Endothelial cell of umbilical vein (primary cell): ENCODE results near the gene KLHL4. TPM values are rescaled to one million over a fixed set of nuclear protein-coding genes. Genes with fewer than 3 reads are reported as not detected.

Experiments used
- BruUV-seq: library from RNA; stranded (reverse); fragments of 400-500 nt; replicated peaks from 2 replicates; lab custom pipeline; 2021; lab: Mats Ljungman, UMichigan
- CTCF ChIA-PET: fragments of 300-600, 350-600 bp; sonication (Branson Sonifier 250); formaldehyde crosslinking; loops from one replicate; lab custom pipeline; 2021; ENCODE audit warnings: antibody characterized with exemption, inconsistent platforms; lab: Charles Lee
- POLR2A ChIA-PET: fragments of 300-600, 350-600 bp; sonication (Branson Sonifier 250); formaldehyde crosslinking; loops from one replicate; lab custom pipeline; 2021; ENCODE audit warnings: antibody characterized with exemption, inconsistent platforms; lab: Charles Lee
- DNase-seq: peaks from one replicate; pipeline ENCODE4 v3.0.0-alpha.2; 2011; ENCODE audit warnings: low read depth, low spot score
- FAIRE-seq: peaks from 2 replicates; lab custom pipeline; 2011; peaks lifted over from hg19 to GRCh38; lab: Jason Lieb, UNC
- H2AFZ ChIP-seq: 2 replicates; pipeline ENCODE4 v1.6.0; 2012; ENCODE audit warnings: low read depth, low read length, control low read depth, inconsistent platforms
- H3K27ac ChIP-seq: 2 replicates; pipeline ENCODE4 v1.5.1; 2011; ENCODE audit warnings: low read depth, mild to moderate bottlenecking, control low read depth, low read length, moderate library complexity; ENCODE audit not compliant: insufficient read depth
- H3K27me3 ChIP-seq, 2 experiments: 2 replicates each; pipeline versions ENCODE4 v1.6.0 to v1.6.1; 2011; ENCODE audit warnings: low read length in 2 of 2, mixed read lengths in 1 of 2; ENCODE audit not compliant: control insufficient read depth in 2 of 2, insufficient read depth in 2 of 2
- H3K36me3 ChIP-seq, 2 experiments: 2 replicates in 1 of 2; 3 replicates in 1 of 2; pipeline ENCODE4 v1.5.1; 2011; ENCODE audit warnings: low read length in 2 of 2, mild to moderate bottlenecking in 1 of 2, moderate library complexity in 1 of 2; ENCODE audit not compliant: control insufficient read depth in 2 of 2, insufficient read depth in 2 of 2; ENCODE audit errors: extremely low read depth in 1 of 2
- H3K4me1 ChIP-seq: 3 replicates; pipeline ENCODE4 v1.5.1; 2011; ENCODE audit warnings: mild to moderate bottlenecking, low read length; ENCODE audit not compliant: control insufficient read depth, insufficient read depth; ENCODE audit errors: extremely low read depth
- H3K4me2 ChIP-seq: 2 replicates; pipeline ENCODE4 v1.6.1; 2011; ENCODE audit warnings: low read length, control low read depth, mixed read lengths; ENCODE audit not compliant: insufficient read depth
- H3K4me3 ChIP-seq, 3 experiments: fragments of 200-600 bp in 1 of 3; sonication (generic), shearing (Covaris generic) in 1 of 3; replicated peaks in 1 of 3; 2 replicates each; pipeline ENCODE4 v1.5.1; 2011 to 2016; ENCODE audit warnings: control low read depth in 3 of 3, low read length in 3 of 3, mild to moderate bottlenecking in 2 of 3, inconsistent platforms in 1 of 3, low read depth in 1 of 3, moderate library complexity in 1 of 3; ENCODE audit not compliant: insufficient read depth in 1 of 3
- H3K79me2 ChIP-seq: 2 replicates; pipeline ENCODE4 v1.6.0; 2012; ENCODE audit warnings: low read length, inconsistent platforms; ENCODE audit not compliant: control insufficient read depth, insufficient read depth
- H3K9ac ChIP-seq: replicated peaks from 2 replicates; pipeline ENCODE3; 2011; ENCODE audit warnings: low read length, control low read depth; ENCODE audit not compliant: insufficient read depth; ENCODE audit errors: extremely low read depth
- H3K9me1 ChIP-seq: replicated peaks from 3 replicates; pipeline ENCODE4 v1.6.0; 2011; ENCODE audit warnings: mild to moderate bottlenecking, low read length; ENCODE audit not compliant: control insufficient read depth, insufficient read depth; ENCODE audit errors: extremely low read depth
- H3K9me3 ChIP-seq: replicated peaks from 2 replicates; pipeline ENCODE4 v1.5.1; 2012; ENCODE audit warnings: low read length, inconsistent platforms; ENCODE audit not compliant: control insufficient read depth, insufficient read depth
- H4K20me1 ChIP-seq: replicated peaks from 2 replicates; pipeline ENCODE3; 2011; ENCODE audit warnings: mild to moderate bottlenecking, low read length; ENCODE audit not compliant: control insufficient read depth, insufficient read depth; ENCODE audit errors: extremely low read depth
- CTCF ChIP-seq, 2 donors: IDR thresholded peaks; 1 replicate in 1 of 2; 2 replicates in 1 of 2; pipeline ENCODE4 v1.5.1; 2011; ENCODE audit warnings: low read length in 2 of 2, mild to moderate bottlenecking in 2 of 2, moderate library complexity in 2 of 2, control low read depth in 1 of 2, inconsistent platforms in 1 of 2, low read depth in 1 of 2; ENCODE audit not compliant: insufficient read depth in 1 of 2; ENCODE audit errors: extremely low read depth in 1 of 2
- EZH2 ChIP-seq: IDR thresholded peaks from 2 replicates; pipeline ENCODE4 v1.6.1; 2012; ENCODE audit warnings: borderline replicate concordance, low read depth, mild to moderate bottlenecking, moderate library complexity, low read length, inconsistent platforms; ENCODE audit not compliant: severe bottlenecking
- FOS ChIP-seq: IDR thresholded peaks from 2 replicates; pipeline ENCODE4 v1.6.1; 2011; ENCODE audit warnings: mild to moderate bottlenecking, low read length, moderate library complexity, borderline replicate concordance; ENCODE audit not compliant: insufficient read depth
- GATA2 ChIP-seq: IDR thresholded peaks from 2 replicates; pipeline ENCODE4 v1.7.0; 2011; ENCODE audit warnings: low read depth, mild to moderate bottlenecking, moderate library complexity, mixed read lengths, low read length; ENCODE audit not compliant: insufficient read length, insufficient read depth
- JUN ChIP-seq: IDR thresholded peaks from 2 replicates; pipeline ENCODE4 v1.6.1; 2011; ENCODE audit warnings: borderline replicate concordance, low read depth; ENCODE audit not compliant: insufficient read length, insufficient read depth
- MAX ChIP-seq: IDR thresholded peaks from 2 replicates; pipeline ENCODE4 v1.6.1; 2011; ENCODE audit not compliant: insufficient read depth, insufficient read length
- MYC ChIP-seq: IDR thresholded peaks from one replicate; pipeline ENCODE4 v1.6.1; 2011; ENCODE audit warnings: mild to moderate bottlenecking, low read depth, low read length
- POLR2A ChIP-seq: IDR thresholded peaks from 2 replicates; pipeline ENCODE4 v1.6.1; 2012; ENCODE audit warnings: low read depth, mild to moderate bottlenecking, control low read depth, low read length
- POLR2AphosphoS5 ChIP-seq: IDR thresholded peaks from 2 replicates; pipeline ENCODE4 v1.6.1; 2012; ENCODE audit warnings: low read depth, mild to moderate bottlenecking, control low read depth, low read length, moderate library complexity; ENCODE audit not compliant: insufficient read depth
- dilution Hi-C: fragments of 300-500 bp; cut with MboI; formaldehyde crosslinking; loops from one replicate; pipeline ENCODE4 v1.15.0; 2019; ENCODE audit warnings: low sequenced_read_pairs; ENCODE audit not compliant: extremely low pct_ligation_motif_present
- intact Hi-C: fragments of 100-400 bp; cut with micrococcal nuclease; formaldehyde crosslinking; loops from one replicate; pipeline ENCODE4 v1.10.0; 2022
- polyA plus RNA-seq, 4 experiments: library from polyadenylated mRNA; depleted of rRNA in 3 of 4; stranded (reverse) in 3 of 4; unstranded in 1 of 4; fragments of >200 nt; gene quantifications; 2 replicates each; pipeline versions ENCODE4 v1.2.1 to v1.2.3, GENCODE V29; 2011 to 2012; ENCODE audit warnings: missing spikeins in 1 of 4
- total RNA-seq: library from RNA; stranded (reverse); gene quantifications from 2 replicates; pipeline ENCODE4 v1.2.3, GENCODE V29; 2021

KLHL4 gene
- total and polyA plus RNA-seq, 2 donors (not counting 3 experiments of a cell fraction or from before 2014, with no cell fraction given): 9.8 to 19.3 TPM

GRCh38 chrX:87582453-87582852 lies 64.9 kb downstream of the KLHL4 start:
- CTCF ChIA-PET: interaction anchor here (2.1 to 4.0 kb wide), 3 partner anchors 10 to 243 kb away, joined by 12 to 25 read pairs (median 15); no protein-coding TSS in a partner anchor
- dilution Hi-C loops (no loop called here), intact Hi-C loops (loop anchor here (2.0 to 5.0 kb wide), 2 partner anchors 64 to 1030 kb away; no protein-coding TSS in a partner anchor)
- Histone ChIP-seq H3K4me1 (no peaks in the 10 kb centered on the region), H4K20me1 (no peaks in the 10 kb centered on the region), H3K79me2 (no peaks in the 10 kb centered on the region), H3K4me2 (no peak overlapping the region), H3K27me3 (no peaks in the 10 kb centered on the region), H3K36me3 (no peaks in the 10 kb centered on the region), H3K9me1 (no peaks in the 10 kb centered on the region), H3K4me3 (no peak overlapping the region), H3K27ac (no peak overlapping the region), H2AFZ (no peak overlapping the region), H3K9ac (no peak overlapping the region), H3K9me3 (no peaks in the 10 kb centered on the region)
- TF ChIP-seq MYC (no peak), POLR2A (no peak), POLR2AphosphoS5 (no peak), CTCF (IDR thresholded peaks at IDR 0.05; ENCODE audit: extremely low read depth in 1 of 2, insufficient read depth in 1 of 2, low read depth in 1 of 2, low read length in 2 of 2) (no peak), FOS (no peak), EZH2 (no peak), JUN (no peak), MAX (no peak), GATA2 (no peak)
- FAIRE-seq: no peak
- POLR2A ChIA-PET: no interaction called here
- DNase-seq: no peak
- BruUV-seq: no TSS peak
